ENCODE measurements around the gene THY1. TPM values are rescaled to one million over a fixed set of nuclear protein-coding genes. Genes with fewer than 3 reads are reported as not detected.
"Not testable (repeated sequence)": the region's sequence is repeated elsewhere in the genome, so short reads cannot be mapped to it uniquely, and the experiment has no call there.

Gene THY1
- total RNA-seq, 1 donor from 2014 or later, result 4.5 TPM

- no peak for DNase-seq (ENCODE audit: low spot score)
These were observed 22.9 kb upstream of the THY1 start for GRCh38 chr11:119445850-119446249.

GRCh38 chr11:119445379-119445778 is 22.4 kb upstream of the THY1 start:
- DNase-seq (ENCODE audit: low spot score), result no peak

- no peak for DNase-seq (ENCODE audit: low spot score)
These were observed 18.9 kb upstream of the THY1 start for GRCh38 chr11:119441898-119442243.

GRCh38 chr11:119438599-119438998 is 15.6 kb upstream of the THY1 start:
- no peak for DNase-seq (ENCODE audit: low spot score)

- not testable (repeated sequence) for DNase-seq (ENCODE audit: low spot score)
These were observed 14.5 kb upstream of the THY1 start for GRCh38 chr11:119437521-119437920.

GRCh38 chr11:119436711-119437110 is 13.7 kb upstream of the THY1 start:
- DNase-seq (ENCODE audit: low spot score), result no peak

GRCh38 chr11:119436093-119436492 is 13.1 kb upstream of the THY1 start:
- no peak for DNase-seq (ENCODE audit: low spot score)

GRCh38 chr11:119434591-119435330 is 11.8 kb upstream of the THY1 start:
- DNase-seq (ENCODE audit: low spot score), result no peak

- no peak for DNase-seq (ENCODE audit: low spot score)
These were observed 10.4 kb upstream of the THY1 start for GRCh38 chr11:119433358-119433725.

- DNase-seq (ENCODE audit: low spot score), result no peak
These were observed 9.7 kb upstream of the THY1 start for GRCh38 chr11:119432484-119433357.

GRCh38 chr11:119431523-119431922 is 8.6 kb upstream of the THY1 start:
- no peak for DNase-seq (ENCODE audit: low spot score)

GRCh38 chr11:119427279-119427678 is 4.3 kb upstream of the THY1 start:
- no peak for DNase-seq (ENCODE audit: low spot score)

- DNase-seq (ENCODE audit: low spot score), result no peak
These were observed 3.2 kb upstream of the THY1 start for GRCh38 chr11:119426142-119426541.

GRCh38 chr11:119424775-119425174 is 1.8 kb upstream of the THY1 start:
- no peak for DNase-seq (ENCODE audit: low spot score)

GRCh38 chr11:119424276-119424675 is 1.3 kb upstream of the THY1 start:
- no peak for DNase-seq (ENCODE audit: low spot score)

GRCh38 chr11:119423509-119424254 is 710 bp upstream of the THY1 start:
- DNase-seq (ENCODE audit: low spot score), result no peak

- no peak for DNase-seq (ENCODE audit: low spot score)
These were observed 797 bp downstream of the THY1 start for GRCh38 chr11:119421941-119422808.

- DNase-seq (ENCODE audit: low spot score), result no peak
These were observed 1.6 kb downstream of the THY1 start for GRCh38 chr11:119421351-119421750.

- DNase-seq (ENCODE audit: low spot score), result no peak
These were observed 2.3 kb downstream of the THY1 start for GRCh38 chr11:119420631-119421030.

GRCh38 chr11:119419834-119420492 is 3.0 kb downstream of the THY1 start:
- DNase-seq (ENCODE audit: low spot score), result no peak

- DNase-seq (ENCODE audit: low spot score), result no peak
These were observed 3.7 kb downstream of the THY1 start for GRCh38 chr11:119419246-119419645.

Data from ureter (tissue), 1 donor.